B cell (primary cell): Measurements from ENCODE around the gene PHF21B.

Source experiments
- EZH2 ChIP-seq: IDR thresholded peaks from 2 replicates; pipeline ENCODE4 v1.6.1; 2012; ENCODE audit warnings: borderline replicate concordance, low read depth, mild to moderate bottlenecking, moderate library complexity, low read length; ENCODE audit not compliant: insufficient read depth, poor library complexity, severe bottlenecking
- TF ChIP-seq, protein P1 (sequence below): fragments of 200-600 bp; IDR thresholded peaks from one replicate; pipeline ENCODE4 v1.8.0; 2022; ENCODE audit warnings: antibody characterized with exemption, mild to moderate bottlenecking

DNA sequence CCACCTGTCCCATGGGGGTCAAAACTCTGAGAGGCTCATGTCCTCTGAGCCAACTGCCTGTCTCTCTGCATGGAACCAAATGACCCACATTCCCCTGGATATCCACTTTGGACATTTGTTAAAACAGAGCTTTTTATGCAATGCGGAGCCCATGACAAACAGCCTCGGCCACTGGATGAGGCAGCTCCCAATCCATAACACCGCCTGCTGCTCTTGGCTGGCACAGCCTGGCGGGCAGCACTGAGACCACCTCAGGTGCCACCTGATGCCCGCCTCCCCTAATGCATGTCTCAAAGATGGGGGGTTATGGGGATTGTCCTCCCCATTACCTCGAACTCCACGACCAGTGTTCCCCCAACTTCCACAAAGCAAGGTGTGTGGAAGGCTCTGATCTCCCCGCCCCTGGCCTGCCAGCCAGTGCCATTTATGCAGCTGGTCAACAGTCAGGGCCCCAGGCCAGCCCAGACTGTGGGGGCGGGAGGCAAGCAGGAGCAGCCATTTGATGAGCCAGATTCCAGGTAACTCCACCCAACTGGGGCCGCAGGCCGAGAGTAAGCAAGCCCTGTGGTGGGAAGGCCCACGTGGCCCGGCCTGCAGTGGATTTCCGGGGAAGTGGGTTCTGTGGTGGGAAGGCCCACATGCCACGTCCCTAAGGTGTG, 84.2 kb downstream of the PHF21B start:
- no peak for TF ChIP-seq EZH2
- TF ChIP-seq, protein P1, sequence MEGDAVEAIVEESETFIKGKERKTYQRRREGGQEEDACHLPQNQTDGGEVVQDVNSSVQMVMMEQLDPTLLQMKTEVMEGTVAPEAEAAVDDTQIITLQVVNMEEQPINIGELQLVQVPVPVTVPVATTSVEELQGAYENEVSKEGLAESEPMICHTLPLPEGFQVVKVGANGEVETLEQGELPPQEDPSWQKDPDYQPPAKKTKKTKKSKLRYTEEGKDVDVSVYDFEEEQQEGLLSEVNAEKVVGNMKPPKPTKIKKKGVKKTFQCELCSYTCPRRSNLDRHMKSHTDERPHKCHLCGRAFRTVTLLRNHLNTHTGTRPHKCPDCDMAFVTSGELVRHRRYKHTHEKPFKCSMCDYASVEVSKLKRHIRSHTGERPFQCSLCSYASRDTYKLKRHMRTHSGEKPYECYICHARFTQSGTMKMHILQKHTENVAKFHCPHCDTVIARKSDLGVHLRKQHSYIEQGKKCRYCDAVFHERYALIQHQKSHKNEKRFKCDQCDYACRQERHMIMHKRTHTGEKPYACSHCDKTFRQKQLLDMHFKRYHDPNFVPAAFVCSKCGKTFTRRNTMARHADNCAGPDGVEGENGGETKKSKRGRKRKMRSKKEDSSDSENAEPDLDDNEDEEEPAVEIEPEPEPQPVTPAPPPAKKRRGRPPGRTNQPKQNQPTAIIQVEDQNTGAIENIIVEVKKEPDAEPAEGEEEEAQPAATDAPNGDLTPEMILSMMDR, result no peak
